ENCODE data around the gene CXCL14. TPM values are rescaled to one million over a fixed set of nuclear protein-coding genes. Genes with fewer than 3 reads are reported as not detected.
A peak's percentile ranks its signal among the peaks of the same experiment; 100 is the strongest.

Gene CXCL14
- total RNA-seq, 1 experiment from 2014 or later, result not detected

GRCh38 chr5:135578305-135578684 is 496 bp downstream of the CXCL14 start:
- Histone ChIP-seq H3K9me3 (ENCODE audit: low read length) (no peaks in the 10 kb centered on the region), H3K27ac (ENCODE audit: low read length) (no peak overlapping the region), H3K9me2 (replicated peaks; ENCODE audit: insufficient read depth, low read length) (no peaks in the 10 kb centered on the region), H2AFZ (ENCODE audit: low read length) (no peak overlapping the region), H3K27me3 (ENCODE audit: low read length) (no peaks in the 10 kb centered on the region), H3K4me1 (ENCODE audit: low read length) (peaks cover 2% of the 10 kb centered on the region; the same call in 1 of the 2 replicates), H4K20me1 (ENCODE audit: insufficient read depth, low read depth, low read length) (no peaks in the 10 kb centered on the region), H3K36me3 (ENCODE audit: insufficient read depth, low read length) (no peaks in the 10 kb centered on the region), H3K4me2 (ENCODE audit: low read depth, low read length, poor library complexity, severe bottlenecking) (no peak overlapping the region), H3K79me2 (ENCODE audit: low read length) (no peaks in the 10 kb centered on the region), H3K9ac (ENCODE audit: low read length) (no peak overlapping the region), H3K4me3 (ENCODE audit: low read length) (no peak overlapping the region)
- no peak for DNase-seq

- Histone ChIP-seq H2AFZ (ENCODE audit: low read length) (no peak overlapping the region), H3K4me2 (ENCODE audit: low read depth, low read length, poor library complexity, severe bottlenecking) (no peak overlapping the region), H3K4me3 (ENCODE audit: low read length) (no peak overlapping the region), H3K9ac (ENCODE audit: low read length) (no peak overlapping the region), H3K79me2 (ENCODE audit: low read length) (no peaks in the 10 kb centered on the region), H3K36me3 (ENCODE audit: insufficient read depth, low read length) (no peaks in the 10 kb centered on the region), H3K9me2 (replicated peaks; ENCODE audit: insufficient read depth, low read length) (no peaks in the 10 kb centered on the region), H3K9me3 (ENCODE audit: low read length) (no peaks in the 10 kb centered on the region), H3K27me3 (ENCODE audit: low read length) (no peaks in the 10 kb centered on the region), H3K27ac (ENCODE audit: low read length) (no peak overlapping the region), H4K20me1 (ENCODE audit: insufficient read depth, low read depth, low read length) (no peaks in the 10 kb centered on the region), H3K4me1 (ENCODE audit: low read length) (peaks cover 2% of the 10 kb centered on the region; the same call in 1 of the 2 replicates)
- DNase-seq, result no peak
Measured at GRCh38 chr5:135577421-135577820, 1.4 kb downstream of the CXCL14 start.

GRCh38 chr5:135576075-135576599 is 2.7 kb downstream of the CXCL14 start:
- H2AFZ ChIP-seq (ENCODE audit: low read length), result no peak overlapping the region
- H3K4me2 ChIP-seq (ENCODE audit: low read depth, low read length, poor library complexity, severe bottlenecking), result no peak overlapping the region
- H4K20me1 ChIP-seq (ENCODE audit: insufficient read depth, low read depth, low read length), result no peaks in the 10 kb centered on the region

GRCh38 chr5:135574493-135574892 is 4.3 kb downstream of the CXCL14 start:
- Histone ChIP-seq H3K79me2 (ENCODE audit: low read length) (no peaks in the 10 kb centered on the region), H3K9me2 (replicated peaks; ENCODE audit: insufficient read depth, low read length) (no peaks in the 10 kb centered on the region), H3K9me3 (ENCODE audit: low read length) (no peaks in the 10 kb centered on the region), H3K27ac (ENCODE audit: low read length) (no peak overlapping the region), H3K27me3 (ENCODE audit: low read length) (no peaks in the 10 kb centered on the region), H3K9ac (ENCODE audit: low read length) (no peak overlapping the region), H4K20me1 (ENCODE audit: insufficient read depth, low read depth, low read length) (no peaks in the 10 kb centered on the region), H3K4me1 (ENCODE audit: low read length) (peaks cover 2% of the 10 kb centered on the region; the same call in 1 of the 2 replicates), H3K4me2 (ENCODE audit: low read depth, low read length, poor library complexity, severe bottlenecking) (no peak overlapping the region), H3K36me3 (ENCODE audit: insufficient read depth, low read length) (no peaks in the 10 kb centered on the region), H2AFZ (ENCODE audit: low read length) (no peak overlapping the region), H3K4me3 (ENCODE audit: low read length) (no peak overlapping the region)
- DNase-seq, result no peak

More at GRCh38 chr5:135576075-135576599, 2.7 kb downstream of the CXCL14 start:
- no peak for DNase-seq
- Histone ChIP-seq H3K27ac (ENCODE audit: low read length) (no peak overlapping the region), H3K36me3 (ENCODE audit: insufficient read depth, low read length) (no peaks in the 10 kb centered on the region), H3K9me2 (replicated peaks; ENCODE audit: insufficient read depth, low read length) (no peaks in the 10 kb centered on the region), H3K27me3 (ENCODE audit: low read length) (no peaks in the 10 kb centered on the region), H3K9me3 (ENCODE audit: low read length) (no peaks in the 10 kb centered on the region), H3K4me3 (ENCODE audit: low read length) (no peak overlapping the region), H3K4me1 (ENCODE audit: low read length) (peaks cover 2% of the 10 kb centered on the region; the same call in 1 of the 2 replicates), H3K9ac (ENCODE audit: low read length) (no peak overlapping the region), H3K79me2 (ENCODE audit: low read length) (no peaks in the 10 kb centered on the region)

- H4K20me1 ChIP-seq (ENCODE audit: insufficient read depth, low read depth, low read length), result no peaks in the 10 kb centered on the region
- no peak overlapping the region for H2AFZ ChIP-seq (ENCODE audit: low read length)
- H3K4me3 ChIP-seq (ENCODE audit: low read length), result no peak overlapping the region
- H3K27ac ChIP-seq (ENCODE audit: low read length), result no peak overlapping the region
- no peak for DNase-seq
- no peak overlapping the region for H3K9ac ChIP-seq (ENCODE audit: low read length)
- peaks cover 2% of the 10 kb centered on the region; the same call in 1 of the 2 replicates for H3K4me1 ChIP-seq (ENCODE audit: low read length)
- H3K9me3 ChIP-seq (ENCODE audit: low read length), result no peaks in the 10 kb centered on the region
- no peaks in the 10 kb centered on the region for H3K27me3 ChIP-seq (ENCODE audit: low read length)
- H3K36me3 ChIP-seq (ENCODE audit: insufficient read depth, low read length), result no peaks in the 10 kb centered on the region
- no peaks in the 10 kb centered on the region for H3K9me2 ChIP-seq (replicated peaks; ENCODE audit: insufficient read depth, low read length)
- no peak overlapping the region for H3K4me2 ChIP-seq (ENCODE audit: low read depth, low read length, poor library complexity, severe bottlenecking)
- H3K79me2 ChIP-seq (ENCODE audit: low read length), result no peaks in the 10 kb centered on the region
Measured at GRCh38 chr5:135571902-135572301, 6.9 kb downstream of the CXCL14 start.

- Histone ChIP-seq H3K4me1 (ENCODE audit: low read length) (peaks cover 2% of the 10 kb centered on the region; the same call in 1 of the 2 replicates), H3K36me3 (ENCODE audit: insufficient read depth, low read length) (no peaks in the 10 kb centered on the region), H2AFZ (ENCODE audit: low read length) (no peak overlapping the region), H3K79me2 (ENCODE audit: low read length) (no peaks in the 10 kb centered on the region), H4K20me1 (ENCODE audit: insufficient read depth, low read depth, low read length) (no peaks in the 10 kb centered on the region), H3K4me2 (ENCODE audit: low read depth, low read length, poor library complexity, severe bottlenecking) (no peak overlapping the region), H3K9me3 (ENCODE audit: low read length) (no peaks in the 10 kb centered on the region), H3K4me3 (ENCODE audit: low read length) (no peak overlapping the region), H3K9me2 (replicated peaks; ENCODE audit: insufficient read depth, low read length) (no peaks in the 10 kb centered on the region), H3K9ac (ENCODE audit: low read length) (no peak overlapping the region), H3K27me3 (ENCODE audit: low read length) (no peaks in the 10 kb centered on the region), H3K27ac (ENCODE audit: low read length) (no peak overlapping the region)
- DNase-seq, result no peak
Measured at GRCh38 chr5:135571066-135571609, 7.7 kb downstream of the CXCL14 start.

GRCh38 chr5:135570453-135570764 is 8.4 kb downstream of the CXCL14 start:
- Histone ChIP-seq H4K20me1 (ENCODE audit: insufficient read depth, low read depth, low read length) (no peaks in the 10 kb centered on the region; the same call in 1 of the 2 replicates), H3K4me1 (ENCODE audit: low read length) (peaks cover 2% of the 10 kb centered on the region; the same call in 1 of the 2 replicates), H3K79me2 (ENCODE audit: low read length) (no peaks in the 10 kb centered on the region), H3K9me3 (ENCODE audit: low read length) (no peaks in the 10 kb centered on the region), H3K9ac (ENCODE audit: low read length) (no peak overlapping the region), H3K4me2 (ENCODE audit: low read depth, low read length, poor library complexity, severe bottlenecking) (no peak overlapping the region), H3K36me3 (ENCODE audit: insufficient read depth, low read length) (no peaks in the 10 kb centered on the region), H2AFZ (ENCODE audit: low read length) (no peak overlapping the region), H3K4me3 (ENCODE audit: low read length) (no peak overlapping the region), H3K27me3 (ENCODE audit: low read length) (no peaks in the 10 kb centered on the region), H3K9me2 (replicated peaks; ENCODE audit: insufficient read depth, low read length) (no peaks in the 10 kb centered on the region), H3K27ac (ENCODE audit: low read length) (no peak overlapping the region)
- no peak for DNase-seq

- peak; percentile 65 for DNase-seq
- no peak overlapping the region for H3K9ac ChIP-seq (ENCODE audit: low read length)
- H3K27me3 ChIP-seq (ENCODE audit: low read length), result no peaks in the 10 kb centered on the region
Measured at GRCh38 chr5:135569755-135570452, 8.9 kb downstream of the CXCL14 start.

More at GRCh38 chr5:135569755-135570452, 8.9 kb downstream of the CXCL14 start:
- Histone ChIP-seq H3K4me3 (ENCODE audit: low read length) (no peak overlapping the region), H3K4me1 (ENCODE audit: low read length) (peaks cover 2% of the 10 kb centered on the region; the same call in 1 of the 2 replicates), H3K4me2 (ENCODE audit: low read depth, low read length, poor library complexity, severe bottlenecking) (no peak overlapping the region), H3K9me3 (ENCODE audit: low read length) (no peaks in the 10 kb centered on the region), H4K20me1 (ENCODE audit: insufficient read depth, low read depth, low read length) (no peaks in the 10 kb centered on the region; the same call in 1 of the 2 replicates), H2AFZ (ENCODE audit: low read length) (no peak overlapping the region), H3K36me3 (ENCODE audit: insufficient read depth, low read length) (no peaks in the 10 kb centered on the region), H3K79me2 (ENCODE audit: low read length) (no peaks in the 10 kb centered on the region), H3K27ac (ENCODE audit: low read length) (no peak overlapping the region), H3K9me2 (replicated peaks; ENCODE audit: insufficient read depth, low read length) (no peaks in the 10 kb centered on the region)
